HG03097 (cell line): ENCODE data around the gene PPM1G.
"Not testable (repeated sequence)": the region's sequence is repeated elsewhere in the genome, so short reads cannot be mapped to it uniquely, and the experiment has no call there.

Experiments used
- ATAC-seq: cut with Tn5 transposase; IDR thresholded peaks from one replicate; pipeline ENCODE4 v1.9.1; 2021; ENCODE audit not compliant: unreplicated experiment, low FRiP score

PPM1G gene

GRCh38 chr2:27376151-27376865 lies 33.1 kb downstream of the PPM1G start:
- no peak for ATAC-seq

- no peak for ATAC-seq
These were observed 33.8 kb downstream of the PPM1G start for GRCh38 chr2:27375513-27376099.

- no peak for ATAC-seq
These were observed 35.8 kb downstream of the PPM1G start for GRCh38 chr2:27373567-27373966.

- ATAC-seq = no peak
These were observed 36.5 kb downstream of the PPM1G start for GRCh38 chr2:27372937-27373336.

GRCh38 chr2:27370816-27371620 lies 38.4 kb downstream of the PPM1G start:
- peak; percentile 24 for ATAC-seq

- peak; percentile 80 for ATAC-seq
These were observed 39.2 kb downstream of the PPM1G start, which contains the start of the genes EIF2B4 and SNX17 for GRCh38 chr2:27370026-27370815. TSS of gene EIF2B4 (minus strand) at chr2:27370338. CDS start at chr2:27370314, 24 bp downstream. TSS of gene SNX17 (plus strand) at chr2:27370616. CDS start at chr2:27370744, 128 bp downstream.

GRCh38 chr2:27369471-27370025 lies 39.8 kb downstream of the PPM1G start:
- no peak for ATAC-seq

GRCh38 chr2:27363933-27364332 lies 45.5 kb downstream of the PPM1G start:
- no peak for ATAC-seq

GRCh38 chr2:27362678-27363420 lies 46.5 kb downstream of the PPM1G start:
- ATAC-seq = no peak

GRCh38 chr2:27356382-27357181 lies 52.8 kb downstream of the PPM1G start, which contains the start of gene GTF3C2:
TSS of gene GTF3C2 (minus strand) at chr2:27356764. CDS start at chr2:27343554, 13,210 bp downstream.
- peak; percentile 82 for ATAC-seq

- peak; percentile 32 for ATAC-seq
These were observed 53.4 kb downstream of the PPM1G start for GRCh38 chr2:27356056-27356381.

- ATAC-seq = no peak
These were observed 54.8 kb downstream of the PPM1G start for GRCh38 chr2:27354597-27354927.

- ATAC-seq = no peak
These were observed 55.4 kb downstream of the PPM1G start for GRCh38 chr2:27353762-27354596.

GRCh38 chr2:27353386-27353761 lies 56.0 kb downstream of the PPM1G start:
- not testable (repeated sequence) for ATAC-seq

GRCh38 chr2:27351802-27352598 lies 57.4 kb downstream of the PPM1G start:
- no peak for ATAC-seq

- ATAC-seq = no peak
These were observed 59.2 kb downstream of the PPM1G start for GRCh38 chr2:27350106-27350693.

- no peak for ATAC-seq
These were observed 61.8 kb downstream of the PPM1G start for GRCh38 chr2:27347641-27348040.
